HG03342 (cell line): ENCODE results near the gene GPRIN2.
"Not testable (repeated sequence)": the region's sequence is repeated elsewhere in the genome, so short reads cannot be mapped to it uniquely, and the experiment has no call there.

Experiments
- ATAC-seq: cut with Tn5 transposase; IDR thresholded peaks from one replicate; pipeline ENCODE4 v1.9.1; 2021; ENCODE audit warnings: mild to moderate bottlenecking, moderate library complexity; ENCODE audit not compliant: unreplicated experiment

The GPRIN2 gene

GRCh38 chr10:46556515-46557318 is at the start of gene GPRIN2:
Gene GPRIN2 (minus strand): TSS chr10:46556658. CDS start chr10:46550736, 5,922 bp downstream.
- ATAC-seq: no peak

GRCh38 chr10:46600516-46600915 is 44.1 kb upstream of the GPRIN2 start:
- ATAC-seq: peak; percentile 57

GRCh38 chr10:46597616-46598246 is 41.3 kb upstream of the GPRIN2 start:
- ATAC-seq: peak; percentile 76

GRCh38 chr10:46596570-46596969 is 40.1 kb upstream of the GPRIN2 start:
- not testable (repeated sequence) for ATAC-seq

DNA sequence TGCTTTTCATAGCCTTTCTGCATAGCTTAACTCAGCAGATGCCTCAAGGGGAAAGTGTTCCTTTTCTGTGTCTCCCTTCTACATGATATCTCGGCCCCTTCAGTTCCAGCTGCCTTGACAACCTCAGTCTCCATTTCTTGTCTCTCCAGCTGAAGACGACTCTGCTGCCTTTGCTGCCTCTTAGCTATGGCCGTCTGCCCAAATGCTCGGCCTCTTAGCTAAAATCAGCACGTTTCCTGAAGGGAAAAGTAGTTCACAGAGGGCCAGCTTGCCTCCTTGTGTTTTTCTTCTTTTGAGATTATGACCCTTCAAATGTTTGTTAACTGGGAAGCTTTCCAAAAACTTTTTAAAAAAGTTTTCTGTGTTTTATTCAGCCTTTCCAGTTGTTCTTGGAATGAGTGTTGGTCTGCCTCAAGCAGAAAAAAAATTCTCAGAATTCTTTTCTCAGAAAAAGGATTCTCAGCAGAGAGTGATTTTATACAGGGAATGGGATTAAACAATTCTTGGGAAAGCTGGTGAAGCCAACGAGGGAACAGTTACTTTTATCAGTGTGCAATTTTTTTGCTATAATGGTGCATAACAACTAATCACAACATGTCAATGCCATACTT is 38.1 kb upstream of the GPRIN2 start:
- not testable (repeated sequence) for ATAC-seq

- ATAC-seq: not testable (repeated sequence)
Observed at GRCh38 chr10:46593307-46593706, 36.8 kb upstream of the GPRIN2 start.

GRCh38 chr10:46591053-46591452 is 34.6 kb upstream of the GPRIN2 start:
- ATAC-seq: not testable (repeated sequence)

- ATAC-seq: not testable (repeated sequence)
Observed at GRCh38 chr10:46589589-46589988, 33.1 kb upstream of the GPRIN2 start.

DNA sequence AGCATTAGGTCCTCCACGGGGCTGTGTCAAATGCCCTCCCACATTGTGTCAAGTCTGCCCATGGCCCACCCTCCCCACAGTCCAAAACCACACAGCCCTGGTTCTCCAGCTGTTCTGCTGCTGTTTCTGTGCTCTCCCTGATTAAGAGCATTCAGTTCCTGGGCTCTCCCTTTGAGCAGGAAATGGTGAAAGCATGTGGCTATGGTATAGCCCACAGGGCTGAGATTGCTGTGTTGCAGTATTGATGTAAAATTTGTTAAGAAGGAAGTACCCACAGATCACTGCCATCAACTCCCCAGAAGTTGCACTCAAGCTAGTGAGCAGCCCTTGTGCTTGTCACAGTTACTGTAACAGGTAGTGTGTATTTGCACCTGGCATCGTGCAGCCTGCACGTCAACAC is 31.8 kb upstream of the GPRIN2 start:
- not testable (repeated sequence) for ATAC-seq

GRCh38 chr10:46587546-46587945 is 31.1 kb upstream of the GPRIN2 start:
- ATAC-seq: not testable (repeated sequence)

GRCh38 chr10:46585246-46585645 is 28.8 kb upstream of the GPRIN2 start:
- ATAC-seq: not testable (repeated sequence)

DNA sequence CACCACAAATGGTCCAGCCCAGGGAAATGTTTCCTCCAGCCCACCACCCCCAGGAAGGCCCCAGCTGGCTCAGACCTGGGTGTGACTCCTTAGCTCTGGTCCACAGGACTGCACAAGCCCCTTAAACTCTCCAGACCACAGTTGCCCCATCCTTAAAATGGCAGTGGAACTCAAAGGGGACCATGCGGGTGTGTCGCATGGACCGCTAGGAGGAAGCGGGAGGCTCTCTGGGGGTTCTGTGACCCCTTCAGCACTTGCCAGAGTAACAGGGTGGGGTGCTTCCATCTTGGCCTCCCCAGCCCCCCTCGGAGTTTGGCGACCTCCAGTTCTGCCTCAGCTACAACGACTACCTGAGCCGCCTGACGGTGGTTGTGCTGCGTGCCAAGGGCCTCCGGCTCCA is 27.7 kb upstream of the GPRIN2 start:
- not testable (repeated sequence) for ATAC-seq

DNA sequence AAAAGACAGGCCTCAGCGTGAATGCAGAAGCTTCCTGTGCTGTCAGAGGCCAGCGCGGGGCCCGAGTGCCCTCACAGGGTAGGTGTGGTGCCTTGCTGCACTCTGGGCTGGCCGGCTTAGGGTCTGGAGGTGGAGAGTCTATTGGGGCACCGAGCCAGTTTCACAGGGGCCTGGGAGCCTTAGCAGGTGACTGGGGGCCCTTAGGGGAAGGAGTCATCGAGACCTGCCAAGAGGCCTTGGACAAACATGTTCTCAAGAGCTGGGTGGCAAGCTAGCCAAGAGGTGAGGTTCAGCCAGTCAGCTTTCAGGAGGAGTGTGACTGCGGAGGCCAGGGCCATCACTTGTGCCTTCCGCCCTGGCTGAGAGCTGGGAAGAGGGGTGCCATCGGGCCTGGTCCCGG is 26.1 kb upstream of the GPRIN2 start:
- ATAC-seq: not testable (repeated sequence)

DNA sequence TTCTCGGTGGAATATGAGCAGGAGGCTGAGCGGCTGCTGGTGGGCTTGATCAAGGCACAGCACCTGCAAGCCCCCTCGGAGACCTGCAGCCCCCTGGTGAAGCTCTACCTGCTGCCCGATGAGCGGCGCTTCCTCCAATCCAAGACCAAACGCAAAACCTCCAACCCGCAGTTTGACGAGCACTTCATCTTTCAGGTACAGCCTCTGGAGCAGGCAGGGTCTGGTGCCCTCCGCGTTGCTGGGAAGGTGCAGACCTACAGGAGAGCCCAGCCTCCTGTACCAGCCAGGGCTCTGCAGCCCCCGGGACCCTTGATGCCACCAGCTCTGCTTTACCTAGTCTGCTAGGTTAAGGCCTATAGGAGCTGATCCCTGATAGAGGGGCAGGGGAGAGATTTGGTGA is 25.5 kb upstream of the GPRIN2 start:
- ATAC-seq: not testable (repeated sequence)

DNA sequence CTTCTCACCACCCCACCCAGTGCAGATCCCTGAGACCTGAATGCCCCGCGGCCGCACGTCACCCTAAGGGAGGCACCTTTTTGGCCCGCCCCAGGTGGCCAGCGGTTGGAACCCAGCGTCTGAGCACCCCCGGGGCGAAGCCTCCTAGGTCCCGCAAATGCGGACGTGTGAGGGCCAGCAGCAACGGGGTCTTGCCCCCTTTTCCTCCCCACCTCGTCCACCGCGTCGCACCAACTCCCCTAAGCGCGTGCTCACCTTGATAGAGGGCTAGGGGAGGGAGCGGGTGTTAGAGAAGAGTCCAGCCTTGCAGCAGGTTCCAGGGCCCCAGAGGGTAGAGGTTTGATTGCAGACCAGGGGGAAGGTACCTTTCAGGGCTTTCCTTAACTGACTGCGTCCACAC is 22.9 kb upstream of the GPRIN2 start:
- not testable (repeated sequence) for ATAC-seq

DNA sequence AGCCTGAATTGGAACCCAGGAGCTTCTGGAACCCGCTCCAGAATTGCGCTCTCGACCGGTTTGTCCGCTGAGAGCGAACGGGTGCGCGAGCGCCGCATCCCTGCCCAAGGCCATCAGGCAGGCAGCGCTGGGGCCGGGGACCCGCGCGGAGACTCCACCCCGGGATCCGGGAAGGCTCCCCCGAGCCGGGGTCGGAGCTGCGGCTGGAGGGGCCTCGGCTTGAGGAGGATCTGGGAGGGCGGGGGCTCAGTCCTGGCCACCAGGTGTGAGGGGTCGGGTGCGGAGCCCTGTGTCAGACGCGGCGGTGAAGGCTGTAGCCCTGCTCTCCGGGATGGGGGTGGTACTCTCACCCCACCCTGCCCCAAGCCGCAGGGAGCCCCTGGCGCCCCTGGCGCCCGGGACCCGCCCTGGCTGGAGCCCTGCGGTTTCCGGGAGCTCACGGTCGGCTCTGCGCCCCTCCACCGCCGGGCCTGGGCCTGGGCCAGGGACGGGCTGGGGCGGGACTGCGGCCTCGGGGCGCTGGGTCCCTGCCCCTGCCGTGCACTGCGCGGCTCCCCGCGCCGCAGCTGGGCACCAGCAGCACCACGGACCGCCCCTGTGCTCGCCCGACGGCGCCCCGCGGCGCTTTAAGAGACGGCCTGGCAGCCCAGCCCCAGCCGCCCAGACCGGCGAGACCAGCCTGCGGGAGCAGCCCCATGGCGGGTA is 22.2 kb upstream of the GPRIN2 start, which contains the start of gene SYT15:
TSS of gene SYT15 (plus strand) at position 655 of the 705 bp plus-strand sequence. CDS start at position 696, 41 bp downstream.
- ATAC-seq: not testable (repeated sequence)

DNA sequence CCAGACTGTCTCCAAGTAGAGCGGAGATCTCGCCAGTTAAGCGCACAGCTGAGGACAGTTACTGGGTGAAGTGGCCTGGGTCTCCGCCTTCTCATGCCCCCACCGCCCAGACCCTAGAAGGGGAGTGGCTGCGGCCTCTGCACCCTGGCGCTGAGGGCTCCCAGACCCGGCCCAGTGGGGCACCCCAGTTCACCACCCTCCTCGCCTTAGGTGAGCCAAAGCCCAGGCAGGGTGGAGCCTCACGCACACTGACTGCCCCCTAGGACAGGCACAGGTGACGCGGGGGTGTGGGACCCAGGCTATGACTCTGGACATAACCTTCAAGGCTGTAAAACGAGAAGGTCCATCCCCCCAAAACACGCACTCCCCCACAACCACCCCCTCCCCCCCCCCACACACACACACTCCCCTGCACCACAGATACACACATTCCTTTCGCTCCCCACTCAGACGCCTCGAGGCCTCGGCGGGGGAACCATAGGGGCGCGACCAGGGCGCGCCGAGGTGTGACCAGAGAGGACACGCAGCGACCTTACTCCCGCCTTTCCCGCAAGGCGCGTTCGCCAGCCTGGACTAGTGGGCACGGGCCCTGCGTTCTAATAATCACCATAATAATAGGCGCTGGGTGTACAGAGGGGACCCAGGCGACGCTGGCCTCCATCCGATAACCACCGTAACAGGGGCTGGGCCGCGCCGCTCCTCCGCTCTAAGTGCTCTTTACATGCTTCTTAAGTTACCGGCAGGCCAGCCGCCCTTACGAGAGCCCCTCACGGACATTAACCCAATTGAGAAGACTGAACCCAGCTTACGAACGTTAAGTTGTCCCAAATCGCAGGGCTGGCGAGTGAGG is 21.4 kb upstream of the GPRIN2 start:
- not testable (repeated sequence) for ATAC-seq

DNA sequence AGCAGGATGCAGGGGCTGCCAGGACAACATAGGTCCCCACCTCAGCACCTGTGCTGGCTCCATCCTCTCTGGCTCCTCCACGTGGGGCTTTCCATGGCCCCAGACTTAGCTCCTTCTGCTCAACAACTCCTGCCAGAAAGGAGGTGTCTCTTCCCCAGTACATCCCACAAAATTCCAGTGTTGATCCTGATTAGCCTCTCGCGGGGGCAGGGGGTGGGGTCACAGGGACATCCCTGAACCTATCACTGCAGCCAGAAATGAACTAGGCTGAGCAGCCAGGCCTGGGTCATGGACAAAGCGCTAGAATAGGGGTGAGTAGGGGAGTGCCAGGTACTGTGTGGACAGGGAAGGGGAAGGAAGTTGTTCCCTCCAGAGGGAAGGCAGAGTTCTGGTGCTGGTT is 17.4 kb upstream of the GPRIN2 start:
- ATAC-seq: not testable (repeated sequence)

GRCh38 chr10:46573314-46573713 is 16.9 kb upstream of the GPRIN2 start:
- not testable (repeated sequence) for ATAC-seq

DNA sequence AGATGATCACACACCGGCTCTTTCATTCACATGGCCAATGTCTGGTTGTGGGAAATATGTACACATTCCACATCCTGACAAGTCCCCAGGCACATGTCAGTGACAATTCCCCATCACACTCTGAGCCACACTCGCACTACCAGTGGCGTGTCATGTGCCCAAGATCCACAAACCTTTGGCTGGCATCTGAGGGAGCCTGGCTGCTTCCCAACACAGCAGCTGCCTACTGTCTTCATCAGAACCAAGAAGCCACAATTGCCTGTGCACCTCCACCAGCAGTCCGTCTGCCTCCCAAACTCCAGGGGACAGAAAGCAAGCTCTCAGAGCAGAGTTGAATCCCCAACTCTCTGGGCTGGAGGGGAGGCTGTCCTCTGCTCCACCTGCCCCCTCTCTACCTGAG is 16.3 kb upstream of the GPRIN2 start:
- ATAC-seq: not testable (repeated sequence)
